HEK293T (cell line): Measurements from ENCODE around the gene NOXA1.

Experiments used
- ARNT ChIP-seq: fragments of 450-650 bp; IDR thresholded peaks from 2 replicates; pipeline ENCODE4 v1.6.1; 2017; ENCODE audit warnings: mild to moderate bottlenecking
- BHLHE40 ChIP-seq: fragments of 450-650 bp; IDR thresholded peaks from 2 replicates; pipeline ENCODE4 v1.6.1; 2016; ENCODE audit warnings: mild to moderate bottlenecking, moderate library complexity, borderline replicate concordance
- ELF4 ChIP-seq: fragments of 450-650 bp; IDR thresholded peaks from 2 replicates; pipeline ENCODE4 v1.6.1; 2017; ENCODE audit warnings: antibody characterized with exemption
- FOXA1 ChIP-seq: fragments of 450-650 bp; IDR thresholded peaks from 2 replicates; pipeline ENCODE4 v1.6.1; 2016; ENCODE audit warnings: mild to moderate bottlenecking
- FOXK2 ChIP-seq: fragments of 450-650 bp; IDR thresholded peaks from 2 replicates; pipeline ENCODE4 v1.6.1; 2016; ENCODE audit warnings: mild to moderate bottlenecking
- FOXM1 ChIP-seq: fragments of 450-650 bp; IDR thresholded peaks from 2 replicates; pipeline ENCODE4 v1.6.1; 2017; ENCODE audit warnings: mild to moderate bottlenecking, borderline replicate concordance
- HDGF ChIP-seq: fragments of 450-650 bp; IDR thresholded peaks from 2 replicates; pipeline ENCODE4 v1.6.1; 2017; ENCODE audit warnings: antibody characterized with exemption, borderline replicate concordance
- L3MBTL2 ChIP-seq: fragments of 450-650 bp; conservative IDR thresholded peaks from 2 replicates; pipeline ENCODE4 v1.6.1; 2016; ENCODE audit warnings: mild to moderate bottlenecking
- LEF1 ChIP-seq: fragments of 450-650 bp; IDR thresholded peaks from 2 replicates; pipeline ENCODE4 v1.6.1; 2017; ENCODE audit warnings: mild to moderate bottlenecking, borderline replicate concordance
- SP1 ChIP-seq: fragments of 450-650 bp; IDR thresholded peaks from 2 replicates; pipeline ENCODE4 v1.6.1; 2017
- SUZ12 ChIP-seq: fragments of 450-650 bp; IDR thresholded peaks from 2 replicates; pipeline ENCODE4 v1.6.1; 2016; ENCODE audit warnings: mild to moderate bottlenecking
- TF ChIP-seq, protein P1 (sequence below): fragments of 450-650 bp; IDR thresholded peaks from 2 replicates; pipeline ENCODE4 v1.6.1; 2016

- no peak for TF ChIP-seq SUZ12
- TF ChIP-seq FOXA1 = no peak
- TF ChIP-seq HDGF = no peak
- TF ChIP-seq BHLHE40 = no peak
- TF ChIP-seq, protein P1, sequence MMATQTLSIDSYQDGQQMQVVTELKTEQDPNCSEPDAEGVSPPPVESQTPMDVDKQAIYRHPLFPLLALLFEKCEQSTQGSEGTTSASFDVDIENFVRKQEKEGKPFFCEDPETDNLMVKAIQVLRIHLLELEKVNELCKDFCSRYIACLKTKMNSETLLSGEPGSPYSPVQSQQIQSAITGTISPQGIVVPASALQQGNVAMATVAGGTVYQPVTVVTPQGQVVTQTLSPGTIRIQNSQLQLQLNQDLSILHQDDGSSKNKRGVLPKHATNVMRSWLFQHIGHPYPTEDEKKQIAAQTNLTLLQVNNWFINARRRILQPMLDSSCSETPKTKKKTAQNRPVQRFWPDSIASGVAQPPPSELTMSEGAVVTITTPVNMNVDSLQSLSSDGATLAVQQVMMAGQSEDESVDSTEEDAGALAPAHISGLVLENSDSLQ = no peak
- no peak for TF ChIP-seq FOXK2
- TF ChIP-seq FOXM1 = no peak
- TF ChIP-seq L3MBTL2 = no peak
- no peak for TF ChIP-seq SP1
- TF ChIP-seq ARNT = no peak
- no peak for TF ChIP-seq ELF4
- TF ChIP-seq LEF1 = no peak
These were observed 57.8 kb downstream of the NOXA1 start for GRCh38 chr9:137480686-137481683.
